ENCODE results near the gene MOV10L1. TPM values are rescaled to one million over a fixed set of nuclear protein-coding genes. Genes with fewer than 3 reads are reported as not detected.

Gene MOV10L1
- total and polyA plus RNA-seq, 2 experiments from 2014 or later = 0.73 to 1.8 TPM

DNA sequence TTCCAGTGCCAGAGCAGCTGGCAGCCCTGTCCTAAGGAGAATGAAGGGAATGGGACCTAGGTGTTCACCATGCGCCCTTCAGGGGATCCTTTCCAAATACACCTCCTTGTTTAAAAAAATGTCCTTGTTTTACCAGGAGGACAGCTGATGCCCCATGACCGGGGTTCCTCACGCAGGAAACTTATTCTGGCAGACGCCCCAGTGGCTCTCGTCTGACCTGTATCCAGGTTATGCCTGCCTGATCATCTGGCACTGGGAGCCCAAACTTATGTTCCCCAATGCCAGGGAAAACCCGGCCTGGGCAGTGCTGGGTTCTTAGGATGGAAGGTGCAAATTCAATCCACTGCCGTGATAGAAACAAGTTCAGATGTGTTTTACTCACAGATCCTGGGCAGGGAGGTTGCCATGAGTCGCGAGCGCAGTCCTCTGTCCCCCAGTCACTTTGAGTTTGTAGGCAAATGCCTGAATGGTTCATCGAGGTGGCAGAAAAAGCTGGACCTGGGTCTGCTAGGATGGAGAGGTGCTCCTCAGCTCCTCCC is 31.5 kb downstream of the MOV10L1 start:
- H3K27me3 ChIP-seq (ENCODE audit: insufficient read depth) = no peaks in the 10 kb centered on the region
- H3K4me1 ChIP-seq (ENCODE audit: insufficient read depth) = no peaks in the 10 kb centered on the region
- no peak overlapping the region for H2AFZ ChIP-seq
- H3K79me2 ChIP-seq (replicated peaks; ENCODE audit: insufficient read depth) = no peaks in the 10 kb centered on the region
- Mint-ChIP-seq H3K4me3 (no peak overlapping the region), H3K9me3 (peaks cover 10% of the 10 kb centered on the region; the same call in 2 of the 3 replicates), H3K36me3 (ENCODE audit: low read depth) (no peaks in the 10 kb centered on the region), H3K4me1 (peaks cover 6% of the 10 kb centered on the region; the same call in 2 of the 3 replicates), H3K27me3 (ENCODE audit: insufficient read depth, low read depth, poor library complexity) (peaks cover 1% of the 10 kb centered on the region), H3K27ac (no peak overlapping the region)
- DNase-seq (ENCODE audit: low spot score) (no peak), ATAC-seq (no peak)
- no peaks in the 10 kb centered on the region for H3K36me3 ChIP-seq (ENCODE audit: insufficient read depth)
- TF ChIP-seq JUNB (IDR thresholded peaks at IDR 0.05; ENCODE audit: unreplicated experiment) (no peak), ZNF114 (CRISPR knock-in tag; IDR thresholded peaks at IDR 0.05) (no peak), POLR2AphosphoS5 (IDR thresholded peaks at IDR 0.05; ENCODE audit: low read depth) (no peak), REST (IDR thresholded peaks at IDR 0.05; ENCODE audit: unreplicated experiment) (no peak), ZNF331 (CRISPR knock-in tag; IDR thresholded peaks at IDR 0.05; ENCODE audit: low read depth) (no peak), CTCF (conservative IDR thresholded peaks at IDR 0.05; ENCODE audit: low read depth in 2 of 2) (no peak), CREB1 (CRISPR knock-in tag; IDR thresholded peaks at IDR 0.05; ENCODE audit: low read depth) (no peak), STAT1 (IDR thresholded peaks at IDR 0.05; ENCODE audit: unreplicated experiment) (no peak), EZH2phosphoT487 (IDR thresholded peaks at IDR 0.05; ENCODE audit: unreplicated experiment) (no peak), NANOG (IDR thresholded peaks at IDR 0.05; ENCODE audit: borderline replicate concordance) (no peak), ZNF462 (CRISPR knock-in tag; IDR thresholded peaks at IDR 0.05) (no peak), EZH2 (IDR thresholded peaks at IDR 0.05; ENCODE audit: low read depth, unreplicated experiment) (no peak)
- TF ChIP-seq, protein P1, sequence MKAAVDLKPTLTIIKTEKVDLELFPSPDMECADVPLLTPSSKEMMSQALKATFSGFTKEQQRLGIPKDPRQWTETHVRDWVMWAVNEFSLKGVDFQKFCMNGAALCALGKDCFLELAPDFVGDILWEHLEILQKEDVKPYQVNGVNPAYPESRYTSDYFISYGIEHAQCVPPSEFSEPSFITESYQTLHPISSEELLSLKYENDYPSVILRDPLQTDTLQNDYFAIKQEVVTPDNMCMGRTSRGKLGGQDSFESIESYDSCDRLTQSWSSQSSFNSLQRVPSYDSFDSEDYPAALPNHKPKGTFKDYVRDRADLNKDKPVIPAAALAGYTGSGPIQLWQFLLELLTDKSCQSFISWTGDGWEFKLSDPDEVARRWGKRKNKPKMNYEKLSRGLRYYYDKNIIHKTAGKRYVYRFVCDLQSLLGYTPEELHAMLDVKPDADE (IDR thresholded peaks at IDR 0.05) = no peak
- H4K20me1 ChIP-seq (replicated peaks; ENCODE audit: insufficient read depth) = no peaks in the 10 kb centered on the region
- no peaks in the 10 kb centered on the region for H3K9me2 ChIP-seq (ENCODE audit: insufficient read depth)
- no peak overlapping the region for H3K27ac ChIP-seq (ENCODE audit: low read depth)
- no peak overlapping the region for H3K4me3 ChIP-seq
- H3F3A ChIP-seq (replicated peaks; ENCODE audit: low read depth) = no peaks in the 10 kb centered on the region
- H3K4me2 ChIP-seq = no peak overlapping the region

Data from GM23338 (cell line).